K562 (cell line): ENCODE data around the gene ACOT9. TPM values are rescaled to one million over a fixed set of nuclear protein-coding genes. Genes with fewer than 3 reads are reported as not detected.
A peak's percentile ranks its signal among the peaks of the same experiment; 100 is the strongest.

Source experiments
- ATF7 ChIP-seq: fragments of 450-650 bp; IDR thresholded peaks from 2 replicates; pipeline ENCODE4 v1.7.1; 2014; ENCODE audit warnings: mild to moderate bottlenecking, moderate library complexity
- HDAC1 ChIP-seq, 2 experiments: fragments of 450-650 bp; IDR thresholded peaks; 2 replicates each; pipeline ENCODE4 v1.6.1; 2016 to 2017; ENCODE audit warnings: inconsistent platforms in 1 of 2, mild to moderate bottlenecking in 1 of 2, moderate library complexity in 1 of 2
- NFE2 ChIP-seq: IDR thresholded peaks from 2 replicates; pipeline ENCODE4 v1.6.1; 2014; ENCODE audit warnings: antibody characterized with exemption, low read depth
- NR2C1 ChIP-seq, 2 experiments: fragments of 450-650 bp; IDR thresholded peaks; 2 replicates each; pipeline ENCODE4 v1.6.1; 2017; ENCODE audit warnings: mild to moderate bottlenecking in 2 of 2, antibody characterized with exemption in 1 of 2, inconsistent platforms in 1 of 2, missing compliant biosample characterization in 1 of 2, missing genetic modification characterization in 1 of 2
- POLR2AphosphoS5 ChIP-seq: IDR thresholded peaks from 2 replicates; pipeline ENCODE4 v1.6.1; 2011; ENCODE audit warnings: mild to moderate bottlenecking, low read depth, low read length, moderate library complexity; ENCODE audit not compliant: control insufficient read depth, insufficient read depth
- PURB ChIP-seq: sonication (generic); formaldehyde crosslinking; IDR thresholded peaks from 2 replicates; pipeline ENCODE4 v1.9.0; 2021; ENCODE audit warnings: low read depth, mild to moderate bottlenecking, missing genetic modification reagents
- ZZZ3 ChIP-seq: fragments of 450-650 bp; IDR thresholded peaks from 2 replicates; pipeline ENCODE4 v1.6.1; 2016; ENCODE audit warnings: antibody characterized with exemption, mild to moderate bottlenecking, moderate library complexity
- polyA plus RNA-seq, 8 experiments: library from polyadenylated mRNA; depleted of rRNA in 4 of 8; stranded (reverse) in 5 of 8; unstranded in 3 of 8; fragments of >200 nt; fragmentation: Nextera tagmentation in 2 of 8; fragmentation: Illumina TruSeq in 1 of 8; extraction: Ambion mirVana in 2 of 8; extraction: Trizol in 1 of 8; gene quantifications; 2 replicates each; pipeline versions ENCODE4 v1.2.1 to v1.2.3, GENCODE V29; 2011 to 2014; ENCODE audit warnings: inconsistent platforms in 1 of 8, missing spikeins in 1 of 8
- total RNA-seq, 7 experiments: library from RNA; depleted of rRNA in 6 of 7; stranded (reverse); fragments of >200 nt in 6 of 7; fragmentation: Illumina TruSeq in 2 of 7; extraction: Trizol in 2 of 7; gene quantifications; 2 replicates each; pipeline versions ENCODE4 v1.2.1 to v1.2.3, GENCODE V29; 2011 to 2021; ENCODE audit warnings: low replicate concordance in 1 of 7
- TF ChIP-seq, protein P1 (sequence below): sonication (generic); formaldehyde crosslinking; IDR thresholded peaks from 2 replicates; pipeline ENCODE4 v1.8.1; 2022; ENCODE audit warnings: missing genetic modification reagents

ACOT9 gene
- total and polyA plus RNA-seq, 9 of the 15 experiments (the other 6 are each of a cell fraction or from before 2014, with no cell fraction given): 31.2 to 80.9 (median 45.3) TPM

DNA sequence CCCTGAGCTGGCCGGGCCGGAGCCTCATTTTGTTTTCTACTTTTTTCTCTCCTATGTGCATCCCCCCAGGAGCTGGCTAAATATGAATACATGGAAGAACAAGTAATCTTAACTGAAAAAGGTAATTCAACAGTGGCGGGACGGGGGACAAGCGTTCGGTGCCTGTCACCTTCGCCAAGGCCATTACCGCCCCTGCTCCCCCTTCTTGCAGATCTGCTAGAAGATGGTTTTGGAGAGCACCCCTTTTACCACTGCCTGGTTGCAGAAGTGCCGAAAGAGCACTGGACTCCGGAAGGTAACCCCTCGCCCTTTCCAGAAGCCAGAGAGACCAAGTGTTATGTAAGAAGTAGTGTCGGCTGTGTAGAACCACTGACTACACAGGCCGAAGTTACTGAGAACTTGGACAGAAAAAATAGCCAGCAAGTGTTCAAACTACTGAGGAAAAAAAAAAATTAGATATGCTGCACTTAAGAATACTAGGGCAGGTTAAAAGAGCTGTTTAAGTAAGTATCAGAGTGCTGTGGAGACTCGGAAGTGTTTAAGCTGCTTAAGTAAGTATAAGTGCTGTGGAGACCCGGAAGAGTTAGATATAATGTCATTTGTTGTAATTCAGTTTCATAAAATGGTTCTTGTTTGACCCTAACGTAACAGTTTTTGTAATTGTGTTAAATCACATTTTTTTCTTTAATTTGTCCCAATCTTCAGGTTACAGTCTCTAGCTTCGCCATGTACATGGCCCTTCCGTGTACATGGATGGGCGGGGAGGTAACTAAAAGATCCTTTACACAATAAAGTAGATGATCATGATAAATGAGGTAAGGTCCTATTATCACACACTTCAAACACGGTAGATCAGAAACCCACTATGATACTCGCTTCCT lies 40.8 kb upstream of the ACOT9 start (continued):
- TF ChIP-seq, protein P1, sequence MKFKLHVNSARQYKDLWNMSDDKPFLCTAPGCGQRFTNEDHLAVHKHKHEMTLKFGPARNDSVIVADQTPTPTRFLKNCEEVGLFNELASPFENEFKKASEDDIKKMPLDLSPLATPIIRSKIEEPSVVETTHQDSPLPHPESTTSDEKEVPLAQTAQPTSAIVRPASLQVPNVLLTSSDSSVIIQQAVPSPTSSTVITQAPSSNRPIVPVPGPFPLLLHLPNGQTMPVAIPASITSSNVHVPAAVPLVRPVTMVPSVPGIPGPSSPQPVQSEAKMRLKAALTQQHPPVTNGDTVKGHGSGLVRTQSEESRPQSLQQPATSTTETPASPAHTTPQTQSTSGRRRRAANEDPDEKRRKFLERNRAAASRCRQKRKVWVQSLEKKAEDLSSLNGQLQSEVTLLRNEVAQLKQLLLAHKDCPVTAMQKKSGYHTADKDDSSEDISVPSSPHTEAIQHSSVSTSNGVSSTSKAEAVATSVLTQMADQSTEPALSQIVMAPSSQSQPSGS: no peak
- TF ChIP-seq ATF7 (no peak), NFE2 (no peak), POLR2AphosphoS5 (peak; percentile 15; the same call in 1 of the 2 replicates), PURB (CRISPR knock-in tag) (no peak), ZZZ3 (no peak), HDAC1 (IDR thresholded peaks at IDR 0.05) (no peak), NR2C1 (IDR thresholded peaks at IDR 0.05) (0 out of 2 replicates have a peak, but pooled peaks have one; percentile 15), NR2C1 (tag; IDR thresholded peaks at IDR 0.05) (no peak)
